Ovary (tissue), 3 donors: ENCODE results near the gene DBNDD2.

ENCODE experiments used
- CTCF ChIP-seq, 3 donors: fragments of 450-650 bp in 2 of 3; fragments of 200-600 bp in 1 of 3; IDR thresholded peaks; one replicate each; pipeline versions ENCODE4 v1.5.1 to v1.8.0; 2016 to 2022; ENCODE audit warnings: antibody characterized with exemption in 3 of 3, mild to moderate bottlenecking in 1 of 3
- POLR2A ChIP-seq: fragments of 450-650 bp; IDR thresholded peaks from one replicate; pipeline ENCODE4 v1.6.1; 2017; ENCODE audit warnings: antibody characterized with exemption, mild to moderate bottlenecking, moderate library complexity
- donor health status: DM: no; HTN: no; CAD: no.

GRCh38 chr20:45440891-45441685 lies 33.0 kb downstream of the DBNDD2 start:
- no peak for TF ChIP-seq CTCF (IDR thresholded peaks at IDR 0.05)
- no peak for TF ChIP-seq POLR2A
